HUES48 (cell line): ENCODE data around the gene NTSR1.

Experiments
- H3K27ac ChIP-seq: one replicate; pipeline ENCODE4 v1.7.0; 2013; ENCODE audit warnings: low read depth, low read length, inconsistent platforms
- H3K27me3 ChIP-seq: 2 replicates; pipeline ENCODE4 v1.6.1; 2013; ENCODE audit warnings: mild to moderate bottlenecking, low read length; ENCODE audit not compliant: control insufficient read depth, insufficient read depth
- H3K36me3 ChIP-seq: 2 replicates; pipeline ENCODE4 v1.6.1; 2013; ENCODE audit warnings: low read length; ENCODE audit not compliant: control insufficient read depth, insufficient read depth
- H3K4me1 ChIP-seq: 2 replicates; pipeline ENCODE4 v1.6.1; 2013; ENCODE audit warnings: mild to moderate bottlenecking, low read length; ENCODE audit not compliant: control insufficient read depth, insufficient read depth
- H3K4me3 ChIP-seq: 2 replicates; pipeline ENCODE4 v1.5.1; 2013; ENCODE audit warnings: mild to moderate bottlenecking, low read depth, low read length
- H3K9ac ChIP-seq: 2 replicates; pipeline ENCODE4 v1.6.1; 2013; ENCODE audit warnings: mild to moderate bottlenecking, low read depth, low read length, moderate library complexity
- H3K9me3 ChIP-seq: 2 replicates; pipeline ENCODE4 v1.6.1; 2013; ENCODE audit warnings: low read length; ENCODE audit not compliant: control insufficient read depth, insufficient read depth

NTSR1 gene

DNA sequence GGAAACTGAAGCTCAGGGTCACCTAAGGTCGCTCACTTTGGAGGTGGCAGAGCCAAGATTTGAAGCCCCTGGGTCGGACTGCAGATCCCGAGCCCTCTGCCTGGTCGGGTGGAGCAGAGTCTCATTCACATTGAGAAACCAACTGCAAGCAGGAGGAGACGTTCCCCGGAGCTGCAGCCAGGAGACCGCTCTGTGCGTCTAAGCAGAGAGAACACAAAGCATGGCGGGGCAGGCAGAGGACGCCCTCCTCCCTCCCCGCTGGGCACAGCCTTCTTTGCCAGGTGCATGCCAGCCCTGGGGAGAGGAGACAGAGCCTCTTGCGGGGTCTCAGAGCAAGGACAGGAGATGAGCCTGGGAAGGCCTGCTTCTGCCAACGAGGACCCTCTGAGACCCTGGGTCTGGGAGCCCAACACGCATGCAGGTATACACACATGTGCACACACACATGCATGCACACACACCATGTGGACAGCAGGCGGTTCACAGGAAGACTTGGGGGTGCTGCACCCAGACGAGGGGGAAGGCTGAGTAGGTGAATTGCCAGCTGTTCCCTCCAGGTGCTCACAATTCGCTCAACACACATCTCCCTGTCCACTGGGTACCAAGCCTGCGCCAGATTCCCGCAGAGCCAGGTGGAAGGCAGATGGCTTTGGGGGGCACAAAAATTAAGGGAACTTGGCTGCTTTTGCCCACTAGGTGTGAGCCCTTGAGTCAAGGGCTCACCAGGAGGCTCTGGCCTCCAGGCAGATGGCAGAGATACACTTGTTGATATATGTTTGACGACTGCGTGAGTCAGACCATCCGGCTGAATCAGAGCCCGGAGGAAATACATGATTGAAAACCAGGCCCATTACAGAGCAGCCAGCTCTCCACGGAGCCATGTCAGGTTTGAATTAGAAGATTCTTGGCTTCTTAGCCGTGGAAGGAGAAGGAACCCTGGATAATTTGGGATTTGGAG is 5.5 kb upstream of the NTSR1 start:
- H3K4me1 ChIP-seq, result peaks cover 5% of the 10 kb centered on the region
- no peaks in the 10 kb centered on the region for H3K36me3 ChIP-seq
- H3K27ac ChIP-seq, result no peak overlapping the region
- H3K9me3 ChIP-seq, result no peaks in the 10 kb centered on the region
- H3K9ac ChIP-seq, result no peak overlapping the region
- H3K4me3 ChIP-seq, result no peak overlapping the region
- peaks cover 6% of the 10 kb centered on the region for H3K27me3 ChIP-seq

DNA sequence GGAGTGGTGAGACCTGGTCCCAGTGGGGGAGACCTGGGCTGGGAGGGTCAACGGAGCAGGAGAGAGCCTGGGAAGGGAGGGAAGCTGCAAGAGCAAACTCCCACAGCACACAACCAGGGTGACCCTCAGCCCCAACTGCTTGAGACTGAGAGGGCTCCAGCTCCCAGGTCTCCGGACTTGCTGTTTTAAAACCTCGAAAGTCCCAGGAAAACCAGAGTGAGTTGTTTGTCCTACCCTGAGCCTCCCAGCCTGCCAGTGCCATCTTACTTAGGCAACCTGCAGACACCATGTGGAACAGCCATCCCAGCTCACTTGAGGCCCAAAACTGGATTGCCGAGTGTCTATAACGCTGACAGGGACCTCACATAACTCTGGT is 4.8 kb upstream of the NTSR1 start:
- Histone ChIP-seq H3K27me3 (peaks cover 12% of the 10 kb centered on the region), H3K27ac (no peak overlapping the region), H3K9me3 (no peaks in the 10 kb centered on the region), H3K4me1 (peaks cover 6% of the 10 kb centered on the region), H3K9ac (no peak overlapping the region), H3K36me3 (no peaks in the 10 kb centered on the region), H3K4me3 (no peak overlapping the region)

- H3K36me3 ChIP-seq, result no peaks in the 10 kb centered on the region
- H3K27me3 ChIP-seq, result peaks cover 18% of the 10 kb centered on the region
- H3K4me3 ChIP-seq, result no peak overlapping the region
- peaks cover 6% of the 10 kb centered on the region for H3K4me1 ChIP-seq
- H3K9ac ChIP-seq, result no peak overlapping the region
- H3K9me3 ChIP-seq, result no peaks in the 10 kb centered on the region
- no peak overlapping the region for H3K27ac ChIP-seq
These were observed 4.2 kb upstream of the NTSR1 start for GRCh38 chr20:62704341-62704948.

GRCh38 chr20:62705627-62706026 is 3.0 kb upstream of the NTSR1 start:
- Histone ChIP-seq H3K36me3 (no peaks in the 10 kb centered on the region), H3K9ac (no peak overlapping the region), H3K4me3 (no peak overlapping the region), H3K27me3 (peaks cover 30% of the 10 kb centered on the region), H3K9me3 (no peaks in the 10 kb centered on the region), H3K4me1 (peaks cover 6% of the 10 kb centered on the region), H3K27ac (no peak overlapping the region)

DNA sequence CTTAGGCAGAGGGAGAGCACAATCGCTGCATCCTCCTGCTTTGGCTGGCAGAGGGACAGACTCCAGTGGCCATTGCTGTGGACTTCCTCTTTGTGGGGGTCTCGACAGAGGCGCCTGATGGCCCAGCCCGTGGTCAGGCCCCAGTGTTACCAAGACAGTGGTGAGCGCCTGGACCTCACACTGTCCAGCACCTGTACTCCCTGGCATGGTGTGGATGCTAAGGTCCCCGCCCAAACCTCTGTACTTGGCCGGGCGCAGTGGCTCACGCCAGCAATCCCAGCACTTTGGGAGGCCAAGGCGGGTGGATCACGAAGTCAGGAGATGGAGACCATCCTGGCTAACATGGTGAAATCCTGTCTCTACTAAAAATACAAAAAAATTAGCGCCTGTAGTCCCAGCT is 2.3 kb upstream of the NTSR1 start:
- Histone ChIP-seq H3K4me1 (peaks cover 6% of the 10 kb centered on the region), H3K27ac (no peak overlapping the region), H3K9me3 (no peaks in the 10 kb centered on the region), H3K27me3 (peaks cover 36% of the 10 kb centered on the region), H3K4me3 (no peak overlapping the region), H3K9ac (no peak overlapping the region), H3K36me3 (no peaks in the 10 kb centered on the region)

DNA sequence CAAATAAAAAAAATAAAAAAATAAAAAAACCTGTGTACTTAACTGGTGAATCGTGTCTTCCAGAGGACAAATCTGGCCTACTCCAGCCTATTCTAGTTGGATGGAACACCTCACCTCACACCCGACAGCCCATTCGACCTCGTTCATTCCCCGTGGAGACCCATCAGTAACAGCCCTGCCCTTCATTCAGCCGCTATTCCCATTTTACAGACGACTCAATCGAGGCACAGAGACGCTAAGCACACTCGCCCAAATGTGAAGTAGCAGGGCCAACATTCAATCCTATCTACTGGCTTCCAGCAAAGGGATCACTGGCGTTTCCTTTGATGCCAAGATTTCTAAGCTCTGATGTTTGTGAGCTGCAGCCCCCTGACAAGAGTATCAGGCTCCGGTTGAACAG is 1.8 kb upstream of the NTSR1 start:
- peaks cover 6% of the 10 kb centered on the region for H3K4me1 ChIP-seq
- H3K4me3 ChIP-seq, result no peak overlapping the region
- no peaks in the 10 kb centered on the region for H3K36me3 ChIP-seq
- no peak overlapping the region for H3K9ac ChIP-seq
- no peak overlapping the region for H3K27ac ChIP-seq
- no peaks in the 10 kb centered on the region for H3K9me3 ChIP-seq
- peaks cover 36% of the 10 kb centered on the region for H3K27me3 ChIP-seq

DNA sequence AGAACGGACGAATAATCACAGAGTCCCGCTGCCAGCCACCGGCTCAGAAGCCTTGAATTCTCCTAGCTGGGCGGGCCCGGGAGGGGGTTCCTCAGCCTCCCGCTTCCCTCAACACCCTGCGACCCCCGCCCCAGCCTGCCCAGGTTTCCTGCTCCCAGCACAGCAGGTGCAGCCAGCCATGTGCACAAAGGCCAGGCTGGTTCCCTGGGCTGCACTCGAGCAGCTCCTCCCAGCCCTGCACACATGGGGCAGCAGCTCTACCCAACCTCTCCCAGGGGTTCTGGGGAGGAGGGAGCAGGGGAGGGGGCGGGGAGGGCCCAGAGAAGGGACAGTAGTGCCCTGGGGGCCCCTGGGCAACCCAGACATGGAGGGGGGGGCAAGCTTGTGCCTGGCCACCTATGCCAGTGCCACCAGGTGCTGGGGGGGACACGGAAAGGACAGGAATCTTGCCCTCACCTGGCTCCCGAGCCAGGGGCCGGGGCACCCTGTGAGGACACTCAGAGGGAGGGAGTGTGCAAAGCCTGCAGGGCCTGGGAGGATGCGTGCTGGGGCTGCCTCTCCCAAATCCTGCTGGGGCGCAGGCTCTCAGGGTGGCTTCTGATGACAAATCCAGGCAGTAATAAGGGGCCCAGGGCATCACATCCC is 1.2 kb upstream of the NTSR1 start:
- Histone ChIP-seq H3K4me1 (peaks cover 6% of the 10 kb centered on the region), H3K27ac (no peak overlapping the region), H3K4me3 (no peak overlapping the region), H3K27me3 (peaks cover 36% of the 10 kb centered on the region), H3K9ac (no peak overlapping the region), H3K36me3 (no peaks in the 10 kb centered on the region), H3K9me3 (no peaks in the 10 kb centered on the region)

DNA sequence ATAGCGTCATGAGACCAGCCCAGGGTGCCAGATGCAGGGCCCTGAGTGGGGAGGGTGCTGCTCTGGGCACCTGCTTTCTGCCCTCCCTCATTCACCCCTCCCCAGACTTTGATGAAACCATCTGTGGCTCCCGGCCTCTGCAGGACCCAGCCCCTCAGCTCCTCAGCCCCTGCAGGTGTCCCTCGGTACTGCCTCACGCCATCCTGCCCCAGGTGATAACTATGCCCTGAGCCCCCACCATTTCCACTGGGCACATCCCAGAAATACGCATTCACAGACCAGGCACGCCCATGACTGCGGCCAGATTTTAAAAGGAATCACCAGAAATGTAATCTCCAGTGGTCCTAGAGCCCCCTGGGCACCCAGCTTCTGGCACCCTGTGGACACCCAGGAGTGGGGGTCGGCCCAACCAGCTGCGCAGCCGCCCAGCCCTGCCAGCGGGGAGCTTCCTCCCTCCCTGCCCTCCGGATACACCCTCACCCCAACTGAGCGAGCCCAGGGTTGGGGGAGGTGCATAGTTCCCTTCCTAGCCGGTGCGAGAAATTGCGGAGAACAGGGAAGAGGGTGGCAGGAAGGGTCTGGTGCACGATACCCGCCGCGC is 615 bp upstream of the NTSR1 start:
- Histone ChIP-seq H3K9ac (no peak overlapping the region), H3K27ac (no peak overlapping the region), H3K4me1 (peaks cover 6% of the 10 kb centered on the region), H3K27me3 (peaks cover 36% of the 10 kb centered on the region), H3K36me3 (no peaks in the 10 kb centered on the region), H3K4me3 (peak overlapping the region; percentile 58), H3K9me3 (no peaks in the 10 kb centered on the region)

DNA sequence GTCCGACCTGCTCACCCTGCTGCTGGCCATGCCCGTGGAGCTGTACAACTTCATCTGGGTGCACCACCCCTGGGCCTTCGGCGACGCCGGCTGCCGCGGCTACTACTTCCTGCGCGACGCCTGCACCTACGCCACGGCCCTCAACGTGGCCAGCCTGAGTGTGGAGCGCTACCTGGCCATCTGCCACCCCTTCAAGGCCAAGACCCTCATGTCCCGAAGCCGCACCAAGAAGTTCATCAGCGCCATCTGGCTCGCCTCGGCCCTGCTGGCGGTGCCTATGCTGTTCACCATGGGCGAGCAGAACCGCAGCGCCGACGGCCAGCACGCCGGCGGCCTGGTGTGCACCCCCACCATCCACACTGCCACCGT is 885 bp downstream of the NTSR1 start:
- H3K9me3 ChIP-seq, result no peaks in the 10 kb centered on the region
- no peaks in the 10 kb centered on the region for H3K36me3 ChIP-seq
- no peak overlapping the region for H3K9ac ChIP-seq
- peaks cover 36% of the 10 kb centered on the region for H3K27me3 ChIP-seq
- H3K4me1 ChIP-seq, result peaks cover 6% of the 10 kb centered on the region
- H3K4me3 ChIP-seq, result peak overlapping the region; percentile 58; the same call in 1 of the 2 replicates
- no peak overlapping the region for H3K27ac ChIP-seq

GRCh38 chr20:62710221-62710885 is 1.7 kb downstream of the NTSR1 start:
- H3K9me3 ChIP-seq, result no peaks in the 10 kb centered on the region
- H3K27ac ChIP-seq, result no peak overlapping the region
- no peaks in the 10 kb centered on the region for H3K36me3 ChIP-seq
- peaks cover 36% of the 10 kb centered on the region for H3K27me3 ChIP-seq
- H3K4me3 ChIP-seq, result no peak overlapping the region
- no peak overlapping the region for H3K9ac ChIP-seq
- peaks cover 6% of the 10 kb centered on the region for H3K4me1 ChIP-seq
